ENCODE results near the gene CNIH3. TPM values are rescaled to one million over a fixed set of nuclear protein-coding genes. Genes with fewer than 3 reads are reported as not detected.

CNIH3 gene
- total and polyA plus RNA-seq, 2 of the 4 experiments (the other 2 are of a cell fraction) = 2.0 to 2.9 TPM

DNA sequence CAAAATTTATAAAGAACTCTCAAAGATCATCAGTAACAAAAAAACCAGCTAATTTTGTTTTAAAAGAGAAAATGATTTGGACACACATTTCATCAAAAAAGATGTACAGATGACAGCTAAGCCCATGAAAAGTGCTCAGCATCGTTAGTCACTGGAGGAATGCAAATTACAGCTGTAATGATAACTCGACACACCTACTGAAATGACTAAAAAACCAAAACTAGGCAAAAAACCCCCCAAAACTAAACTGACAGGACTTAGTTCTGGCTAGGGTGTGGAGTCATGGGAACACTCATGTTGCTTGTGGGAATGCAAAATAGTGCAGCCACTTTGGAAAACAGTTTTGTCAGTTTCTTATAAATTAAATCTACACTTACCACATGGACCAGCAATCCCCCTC, 59.5 kb downstream of the CNIH3 start:
- no peak overlapping the region for H3K23ac ChIP-seq (ENCODE audit: low read depth, low read length)
- H4K8ac ChIP-seq (ENCODE audit: low read depth in 2 of 2, low read length in 2 of 2) = no peak overlapping the region
- TF ChIP-seq MAZ (IDR thresholded peaks at IDR 0.05; ENCODE audit: borderline replicate concordance, low read depth, low read length) (no peak), POLR2A (IDR thresholded peaks at IDR 0.05; ENCODE audit: low read depth, low read length) (no peak), CEBPB (IDR thresholded peaks at IDR 0.05; ENCODE audit: low read depth, low read length) (no peak), CTCF (conservative IDR thresholded peaks at IDR 0.05; ENCODE audit: low read depth, low read length) (no peak), BHLHE40 (IDR thresholded peaks at IDR 0.05; ENCODE audit: low read depth, low read length) (no peak), RAD21 (IDR thresholded peaks at IDR 0.05; ENCODE audit: low read length) (no peak), SMC3 (IDR thresholded peaks at IDR 0.05; ENCODE audit: low read depth, low read length) (no peak), MXI1 (IDR thresholded peaks at IDR 0.05; ENCODE audit: borderline replicate concordance, low read depth, low read length) (no peak)
- TF ChIP-seq, protein P1, sequence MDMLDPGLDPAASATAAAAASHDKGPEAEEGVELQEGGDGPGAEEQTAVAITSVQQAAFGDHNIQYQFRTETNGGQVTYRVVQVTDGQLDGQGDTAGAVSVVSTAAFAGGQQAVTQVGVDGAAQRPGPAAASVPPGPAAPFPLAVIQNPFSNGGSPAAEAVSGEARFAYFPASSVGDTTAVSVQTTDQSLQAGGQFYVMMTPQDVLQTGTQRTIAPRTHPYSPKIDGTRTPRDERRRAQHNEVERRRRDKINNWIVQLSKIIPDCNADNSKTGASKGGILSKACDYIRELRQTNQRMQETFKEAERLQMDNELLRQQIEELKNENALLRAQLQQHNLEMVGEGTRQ (IDR thresholded peaks at IDR 0.05; ENCODE audit: low read depth, low read length) = no peak
- TF ChIP-seq, protein P2, sequence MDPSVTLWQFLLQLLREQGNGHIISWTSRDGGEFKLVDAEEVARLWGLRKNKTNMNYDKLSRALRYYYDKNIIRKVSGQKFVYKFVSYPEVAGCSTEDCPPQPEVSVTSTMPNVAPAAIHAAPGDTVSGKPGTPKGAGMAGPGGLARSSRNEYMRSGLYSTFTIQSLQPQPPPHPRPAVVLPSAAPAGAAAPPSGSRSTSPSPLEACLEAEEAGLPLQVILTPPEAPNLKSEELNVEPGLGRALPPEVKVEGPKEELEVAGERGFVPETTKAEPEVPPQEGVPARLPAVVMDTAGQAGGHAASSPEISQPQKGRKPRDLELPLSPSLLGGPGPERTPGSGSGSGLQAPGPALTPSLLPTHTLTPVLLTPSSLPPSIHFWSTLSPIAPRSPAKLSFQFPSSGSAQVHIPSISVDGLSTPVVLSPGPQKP (IDR thresholded peaks at IDR 0.05; ENCODE audit: borderline replicate concordance, low read depth, low read length) = no peak
- no peak overlapping the region for H3K18ac ChIP-seq (ENCODE audit: low read depth, low read length)
- H3K4ac ChIP-seq (ENCODE audit: low read depth, low read length) = no peak overlapping the region
- in situ Hi-C loops (cut with MboI; ENCODE audit: low sequenced_read_pairs) (no loop called here), intact Hi-C loops (cut with micrococcal nuclease) (no loop called here), dilution Hi-C loops (cut with HindIII; ENCODE audit: low sequenced_read_pairs, unreplicated experiment) (no loop called here)
- DNase-seq (no peak), ATAC-seq (ENCODE audit: low read depth) (no peak)
- H3K36me3 ChIP-seq (ENCODE audit: control insufficient read depth, insufficient read depth, low read length) = no peaks in the 10 kb centered on the region
- H2AK9ac ChIP-seq (replicated peaks; ENCODE audit: low read depth, low read length, poor library complexity) = no peak overlapping the region
- no peak overlapping the region for H4K5ac ChIP-seq (ENCODE audit: low read depth, low read length)
- H3K27ac ChIP-seq (ENCODE audit: insufficient read depth, low read length) = no peak overlapping the region
- H2BK120ac ChIP-seq (ENCODE audit: low read depth, low read length) = no peak overlapping the region
- H4K20me1 ChIP-seq (ENCODE audit: insufficient read depth, low read length) = no peaks in the 10 kb centered on the region
- CTCF ChIA-PET = no interaction called here
- H3K56ac ChIP-seq (ENCODE audit: extremely low read depth, insufficient read depth, low read length) = no peak overlapping the region
- no peaks in the 10 kb centered on the region; the same call in 1 of the 2 replicates for H3K27me3 ChIP-seq (ENCODE audit: control insufficient read depth, insufficient read depth, low read length)
- H3K79me1 ChIP-seq (ENCODE audit: low read depth in 1 of 2, low read length in 2 of 2) = 0 out of 4 replicates have a peak, but pooled peaks cover 0 to 2% of the 10 kb centered on the region in 2 experiments
- H3K9me3 ChIP-seq (ENCODE audit: control insufficient read depth, insufficient read depth, low read length) = no peaks in the 10 kb centered on the region
- no peak overlapping the region for H3K4me3 ChIP-seq (ENCODE audit: insufficient read depth, low read depth, low read length)
- H3K9me1 ChIP-seq (ENCODE audit: insufficient read depth, low read length) = no peaks in the 10 kb centered on the region
- no peak overlapping the region for H3K9ac ChIP-seq (ENCODE audit: low read depth, low read length)
- no peak overlapping the region for H3K14ac ChIP-seq (replicated peaks; ENCODE audit: low read depth, low read length)
- WGBS, 2 experiments (ENCODE audit: extremely low coverage in 2 of 2, insufficient read length in 1 of 2) = no CpG with 5 or more reads among the region's 2 CpGs
- no peak overlapping the region for H2BK15ac ChIP-seq (ENCODE audit: low read depth, low read length)
- H3K4me2 ChIP-seq (ENCODE audit: low read depth, low read length) = no peak overlapping the region
- no peak overlapping the region for H2AK5ac ChIP-seq (ENCODE audit: low read depth, low read length)
- no peak overlapping the region for H2BK20ac ChIP-seq (ENCODE audit: low read depth, low read length)
- BruUV-seq (replicated peaks) = no TSS peak
- H4K91ac ChIP-seq (ENCODE audit: insufficient read depth, low read depth, low read length) = no peak overlapping the region
- POLR2A ChIA-PET (ENCODE audit: unreplicated experiment) = no interaction called here
- no peak overlapping the region for H2AFZ ChIP-seq (replicated peaks; ENCODE audit: low read length, poor library complexity)
- no peak overlapping the region for H2BK5ac ChIP-seq (ENCODE audit: low read depth, low read length, poor library complexity, severe bottlenecking)
- H3K4me1 ChIP-seq (ENCODE audit: control insufficient read depth, insufficient read depth, low read length) = no peaks in the 10 kb centered on the region

All from IMR-90 (cell line).